ENCODE data around the gene TSC22D2. TPM values are rescaled to one million over a fixed set of nuclear protein-coding genes. Genes with fewer than 3 reads are reported as not detected.

Gene TSC22D2
- total and polyA plus RNA-seq, 2 of the 8 experiments (the other 6 are each of a cell fraction or from before 2014, with no cell fraction given): 3.4 to 27.6 TPM

DNA sequence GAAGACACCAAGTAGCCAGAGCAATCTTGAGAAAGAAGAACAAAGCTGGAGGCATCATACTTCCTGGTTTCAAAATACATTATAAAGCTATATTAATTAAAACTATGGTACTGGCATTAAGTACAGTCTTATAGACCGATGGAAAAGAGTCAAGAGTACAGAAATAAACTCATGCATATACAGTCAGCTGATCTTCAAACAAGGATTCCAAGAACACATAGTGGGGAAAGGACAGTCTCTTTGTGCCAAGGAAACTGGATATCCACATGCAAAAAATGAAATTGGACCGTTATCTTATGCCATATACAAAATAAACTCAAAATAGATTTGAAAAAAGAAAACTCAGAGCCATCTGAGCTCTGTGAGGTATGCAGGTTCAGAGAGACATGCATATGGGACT, 80.8 kb downstream of the TSC22D2 start (continued):
- TF ChIP-seq SP2 (IDR thresholded peaks at IDR 0.05; ENCODE audit: low read length) (no peak), YY1 (IDR thresholded peaks at IDR 0.05; ENCODE audit: low read depth, low read length) (no peak), PHF8 (conservative IDR thresholded peaks at IDR 0.05; ENCODE audit: low read depth, low read length) (no peak)

Data from H1 (cell line).